Retinal pigment epithelial cell (primary cell): Measurements from ENCODE around the gene SPINK1.

Source experiments
- DNase-seq: peaks from one replicate; pipeline ENCODE4 v3.0.0-alpha.2; 2010; ENCODE audit warnings: low read depth
- H3K4me3 ChIP-seq: 2 replicates; pipeline ENCODE4 v1.5.1; 2011; ENCODE audit warnings: mild to moderate bottlenecking, low read length, control low read depth, moderate library complexity
- CTCF ChIP-seq: conservative IDR thresholded peaks from 2 replicates; pipeline ENCODE4 v1.5.1; 2011; ENCODE audit warnings: low read depth, low read length, control low read depth, inconsistent platforms

Gene SPINK1

GRCh38 chr5:147857302-147858129, 26.0 kb upstream of the SPINK1 start:
- TF ChIP-seq CTCF: peak; percentile 83
- DNase-seq: peak; percentile 27
- no peak overlapping the region for H3K4me3 ChIP-seq

GRCh38 chr5:147856801-147857200, 25.3 kb upstream of the SPINK1 start:
- DNase-seq: no peak
- H3K4me3 ChIP-seq: no peak overlapping the region
- TF ChIP-seq CTCF: no peak

- no peak overlapping the region for H3K4me3 ChIP-seq
- no peak for DNase-seq
- no peak for TF ChIP-seq CTCF
Observed at GRCh38 chr5:147855774-147856069, 24.3 kb upstream of the SPINK1 start.

GRCh38 chr5:147854894-147855773, 23.7 kb upstream of the SPINK1 start:
- H3K4me3 ChIP-seq: no peak overlapping the region
- no peak for DNase-seq
- no peak for TF ChIP-seq CTCF

GRCh38 chr5:147854331-147854730, 22.9 kb upstream of the SPINK1 start:
- no peak for DNase-seq
- H3K4me3 ChIP-seq: no peak overlapping the region
- no peak for TF ChIP-seq CTCF

GRCh38 chr5:147853372-147853987, 22.0 kb upstream of the SPINK1 start:
- TF ChIP-seq CTCF: no peak
- H3K4me3 ChIP-seq: no peak overlapping the region
- DNase-seq: no peak
